WTC11 (cell line): Measurements from ENCODE around the gene ASXL3. TPM values are rescaled to one million over a fixed set of nuclear protein-coding genes. Genes with fewer than 3 reads are reported as not detected.

ENCODE experiments used
- ATAC-seq: fragments of 200-7000 bp; cut with Tn5 transposase; 2 replicates; pipeline ENCODE4 v1.10.0; 2021; ENCODE audit warnings: mild to moderate bottlenecking, moderate library complexity
- CTCF ChIA-PET: fragments of 300-600 bp; sonication (Branson Sonifier 250); formaldehyde crosslinking; loops from one replicate; lab custom pipeline; 2021; ENCODE audit warnings: antibody characterized with exemption; lab: Charles Lee
- POLR2A ChIA-PET: fragments of 350-600 bp; sonication (Branson Sonifier 250); formaldehyde crosslinking; loops from one replicate; lab custom pipeline; 2021; ENCODE audit warnings: antibody characterized with exemption; lab: Charles Lee
- DNase-seq: peaks from one replicate; pipeline ENCODE4 v3.0.0; 2021; ENCODE audit warnings: low spot score
- H3K27ac Mint-ChIP-seq: 2 replicates; pipeline ENCODE4 v1.8.0; 2021; ENCODE audit warnings: mixed read lengths
- H3K27me3 Mint-ChIP-seq: 2 replicates; pipeline ENCODE4 v1.8.0; 2021; ENCODE audit warnings: low read depth, mild to moderate bottlenecking, moderate library complexity, mixed read lengths
- H3K36me3 Mint-ChIP-seq: 2 replicates; pipeline ENCODE4 v1.8.0; 2021; ENCODE audit warnings: mixed read lengths
- H3K4me1 Mint-ChIP-seq: 2 replicates; pipeline ENCODE4 v1.8.0; 2022; ENCODE audit warnings: mixed read lengths
- H3K4me3 Mint-ChIP-seq: 2 replicates; pipeline ENCODE4 v1.8.0; 2021; ENCODE audit warnings: mild to moderate bottlenecking, moderate library complexity, mixed read lengths
- H3K9me3 Mint-ChIP-seq: 2 replicates; pipeline ENCODE4 v1.8.0; 2021; ENCODE audit warnings: mixed read lengths
- CREM ChIP-seq: sonication (generic); formaldehyde crosslinking; IDR thresholded peaks from 2 replicates; pipeline ENCODE4 v1.8.1; 2022; ENCODE audit warnings: mild to moderate bottlenecking, missing genetic modification reagents, moderate library complexity
- ELF4 ChIP-seq: sonication (generic); formaldehyde crosslinking; IDR thresholded peaks from 2 replicates; pipeline ENCODE4 v1.8.1; 2022; ENCODE audit warnings: low read depth, mild to moderate bottlenecking, moderate library complexity, missing genetic modification reagents
- ESRRA ChIP-seq: sonication (generic); formaldehyde crosslinking; IDR thresholded peaks from 2 replicates; pipeline ENCODE4 v1.8.1; 2022; ENCODE audit warnings: mild to moderate bottlenecking, missing genetic modification reagents, borderline replicate concordance
- FOXJ3 ChIP-seq: sonication (generic); formaldehyde crosslinking; IDR thresholded peaks from 2 replicates; pipeline ENCODE4 v1.9.0; 2021; ENCODE audit warnings: missing genetic modification reagents, mild to moderate bottlenecking, borderline replicate concordance
- HMGA2 ChIP-seq: fragments of 250-450 bp; sonication (Bioruptor Pico); IDR thresholded peaks from 2 replicates; pipeline ENCODE4 v1.4.0; 2021; ENCODE audit warnings: mild to moderate bottlenecking, moderate library complexity
- MYBL2 ChIP-seq: sonication (generic); formaldehyde crosslinking; IDR thresholded peaks from 2 replicates; pipeline ENCODE4 v1.8.1; 2023; ENCODE audit warnings: mild to moderate bottlenecking, moderate library complexity, missing genetic modification reagents
- NFE2L1 ChIP-seq: sonication (generic); formaldehyde crosslinking; IDR thresholded peaks from 2 replicates; pipeline ENCODE4 v1.8.1; 2023; ENCODE audit warnings: missing genetic modification reagents
- NR2C2 ChIP-seq: sonication (generic); formaldehyde crosslinking; IDR thresholded peaks from 2 replicates; pipeline ENCODE4 v1.8.0; 2022; ENCODE audit warnings: mild to moderate bottlenecking, missing genetic modification reagents
- PRRX2 ChIP-seq: fragments of 250-450 bp; sonication (Bioruptor Pico); IDR thresholded peaks from 2 replicates; pipeline ENCODE4 v1.8.0; 2021; ENCODE audit warnings: mild to moderate bottlenecking
- RELA ChIP-seq: sonication (generic); formaldehyde crosslinking; IDR thresholded peaks from 2 replicates; pipeline ENCODE4 v1.8.1; 2022; ENCODE audit warnings: missing genetic modification reagents, mild to moderate bottlenecking, borderline replicate concordance
- TP53 ChIP-seq: sonication (generic); formaldehyde crosslinking; IDR thresholded peaks from 2 replicates; pipeline ENCODE4 v1.8.1; 2023; ENCODE audit warnings: mild to moderate bottlenecking, missing genetic modification reagents
- total RNA-seq: library from RNA; stranded (reverse); gene quantifications from 3 replicates; pipeline ENCODE4 v1.2.3, GENCODE V29; 2021
- TF ChIP-seq, protein P1 (sequence below): fragments of 250-450 bp; sonication (Bioruptor Pico); IDR thresholded peaks from 2 replicates; pipeline ENCODE4 v1.9.0; 2021; ENCODE audit warnings: mild to moderate bottlenecking, borderline replicate concordance
- TF ChIP-seq, protein P2 (sequence below): sonication (generic); formaldehyde crosslinking; IDR thresholded peaks from 2 replicates; pipeline ENCODE4 v1.8.0; 2023; ENCODE audit warnings: mild to moderate bottlenecking, missing genetic modification reagents
- TF ChIP-seq, protein P3 (sequence below): sonication (generic); formaldehyde crosslinking; IDR thresholded peaks from 2 replicates; pipeline ENCODE4 v1.8.0; 2022; ENCODE audit warnings: missing genetic modification reagents
- TF ChIP-seq, protein P4 (sequence below): fragments of 250-450 bp; sonication (Bioruptor Pico); IDR thresholded peaks from 2 replicates; pipeline ENCODE4 v1.9.0; 2021; ENCODE audit warnings: moderate library complexity, mild to moderate bottlenecking, inconsistent platforms, borderline replicate concordance
- TF ChIP-seq, protein P5 (sequence below): sonication (generic); formaldehyde crosslinking; IDR thresholded peaks from 2 replicates; pipeline ENCODE4 v1.8.1; 2022; ENCODE audit warnings: low read depth, missing genetic modification reagents, borderline replicate concordance
- TF ChIP-seq, protein P6 (sequence below): sonication (generic); formaldehyde crosslinking; IDR thresholded peaks from 2 replicates; pipeline ENCODE4 v1.8.1; 2023; ENCODE audit warnings: mild to moderate bottlenecking, missing genetic modification reagents, borderline replicate concordance
- TF ChIP-seq, protein P7 (sequence below): sonication (generic); formaldehyde crosslinking; IDR thresholded peaks from 2 replicates; pipeline ENCODE4 v1.8.1; 2022; ENCODE audit warnings: low read depth, mild to moderate bottlenecking, moderate library complexity, missing genetic modification reagents, borderline replicate concordance

ASXL3 gene
- total RNA-seq, 1 experiment from 2014 or later = 0.35 TPM

DNA sequence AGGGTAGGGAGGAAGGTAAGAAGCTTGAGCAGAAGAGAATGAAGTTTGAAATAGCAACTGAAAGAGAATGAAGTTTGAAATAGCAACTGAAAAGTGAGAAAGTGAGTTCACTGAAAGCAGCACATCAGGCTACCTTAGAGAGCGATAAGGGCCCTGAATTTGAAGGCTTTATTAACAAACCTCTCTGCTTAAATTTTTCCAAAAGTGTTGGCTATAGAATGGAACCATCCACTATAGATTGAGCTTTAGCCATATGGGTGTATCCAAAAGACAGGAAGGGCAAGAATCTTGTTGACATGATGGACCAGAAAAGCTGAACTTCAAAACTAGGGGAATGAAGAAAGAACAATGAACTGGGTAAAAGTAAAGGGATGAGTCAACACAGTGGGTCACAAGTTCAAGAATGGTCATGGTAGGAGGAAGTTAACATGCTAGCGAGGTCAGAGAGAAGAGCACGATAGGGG, 122.5 kb downstream of the ASXL3 start (continued):
- TF ChIP-seq, protein P1, sequence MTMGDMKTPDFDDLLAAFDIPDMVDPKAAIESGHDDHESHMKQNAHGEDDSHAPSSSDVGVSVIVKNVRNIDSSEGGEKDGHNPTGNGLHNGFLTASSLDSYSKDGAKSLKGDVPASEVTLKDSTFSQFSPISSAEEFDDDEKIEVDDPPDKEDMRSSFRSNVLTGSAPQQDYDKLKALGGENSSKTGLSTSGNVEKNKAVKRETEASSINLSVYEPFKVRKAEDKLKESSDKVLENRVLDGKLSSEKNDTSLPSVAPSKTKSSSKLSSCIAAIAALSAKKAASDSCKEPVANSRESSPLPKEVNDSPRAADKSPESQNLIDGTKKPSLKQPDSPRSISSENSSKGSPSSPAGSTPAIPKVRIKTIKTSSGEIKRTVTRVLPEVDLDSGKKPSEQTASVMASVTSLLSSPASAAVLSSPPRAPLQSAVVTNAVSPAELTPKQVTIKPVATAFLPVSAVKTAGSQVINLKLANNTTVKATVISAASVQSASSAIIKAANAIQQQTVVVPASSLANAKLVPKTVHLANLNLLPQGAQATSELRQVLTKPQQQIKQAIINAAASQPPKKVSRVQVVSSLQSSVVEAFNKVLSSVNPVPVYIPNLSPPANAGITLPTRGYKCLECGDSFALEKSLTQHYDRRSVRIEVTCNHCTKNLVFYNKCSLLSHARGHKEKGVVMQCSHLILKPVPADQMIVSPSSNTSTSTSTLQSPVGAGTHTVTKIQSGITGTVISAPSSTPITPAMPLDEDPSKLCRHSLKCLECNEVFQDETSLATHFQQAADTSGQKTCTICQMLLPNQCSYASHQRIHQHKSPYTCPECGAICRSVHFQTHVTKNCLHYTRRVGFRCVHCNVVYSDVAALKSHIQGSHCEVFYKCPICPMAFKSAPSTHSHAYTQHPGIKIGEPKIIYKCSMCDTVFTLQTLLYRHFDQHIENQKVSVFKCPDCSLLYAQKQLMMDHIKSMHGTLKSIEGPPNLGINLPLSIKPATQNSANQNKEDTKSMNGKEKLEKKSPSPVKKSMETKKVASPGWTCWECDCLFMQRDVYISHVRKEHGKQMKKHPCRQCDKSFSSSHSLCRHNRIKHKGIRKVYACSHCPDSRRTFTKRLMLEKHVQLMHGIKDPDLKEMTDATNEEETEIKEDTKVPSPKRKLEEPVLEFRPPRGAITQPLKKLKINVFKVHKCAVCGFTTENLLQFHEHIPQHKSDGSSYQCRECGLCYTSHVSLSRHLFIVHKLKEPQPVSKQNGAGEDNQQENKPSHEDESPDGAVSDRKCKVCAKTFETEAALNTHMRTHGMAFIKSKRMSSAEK (CRISPR knock-in tag) = no peak
- TF ChIP-seq MYBL2 (CRISPR knock-in tag) = no peak
- TF ChIP-seq, protein P2, sequence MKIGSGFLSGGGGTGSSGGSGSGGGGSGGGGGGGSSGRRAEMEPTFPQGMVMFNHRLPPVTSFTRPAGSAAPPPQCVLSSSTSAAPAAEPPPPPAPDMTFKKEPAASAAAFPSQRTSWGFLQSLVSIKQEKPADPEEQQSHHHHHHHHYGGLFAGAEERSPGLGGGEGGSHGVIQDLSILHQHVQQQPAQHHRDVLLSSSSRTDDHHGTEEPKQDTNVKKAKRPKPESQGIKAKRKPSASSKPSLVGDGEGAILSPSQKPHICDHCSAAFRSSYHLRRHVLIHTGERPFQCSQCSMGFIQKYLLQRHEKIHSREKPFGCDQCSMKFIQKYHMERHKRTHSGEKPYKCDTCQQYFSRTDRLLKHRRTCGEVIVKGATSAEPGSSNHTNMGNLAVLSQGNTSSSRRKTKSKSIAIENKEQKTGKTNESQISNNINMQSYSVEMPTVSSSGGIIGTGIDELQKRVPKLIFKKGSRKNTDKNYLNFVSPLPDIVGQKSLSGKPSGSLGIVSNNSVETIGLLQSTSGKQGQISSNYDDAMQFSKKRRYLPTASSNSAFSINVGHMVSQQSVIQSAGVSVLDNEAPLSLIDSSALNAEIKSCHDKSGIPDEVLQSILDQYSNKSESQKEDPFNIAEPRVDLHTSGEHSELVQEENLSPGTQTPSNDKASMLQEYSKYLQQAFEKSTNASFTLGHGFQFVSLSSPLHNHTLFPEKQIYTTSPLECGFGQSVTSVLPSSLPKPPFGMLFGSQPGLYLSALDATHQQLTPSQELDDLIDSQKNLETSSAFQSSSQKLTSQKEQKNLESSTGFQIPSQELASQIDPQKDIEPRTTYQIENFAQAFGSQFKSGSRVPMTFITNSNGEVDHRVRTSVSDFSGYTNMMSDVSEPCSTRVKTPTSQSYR (CRISPR knock-in tag) = no peak
- no peak for TF ChIP-seq TP53 (CRISPR knock-in tag)
- TF ChIP-seq ELF4 (CRISPR knock-in tag) = no peak
- TF ChIP-seq HMGA2 (CRISPR knock-in tag) = no peak
- TF ChIP-seq, protein P3, sequence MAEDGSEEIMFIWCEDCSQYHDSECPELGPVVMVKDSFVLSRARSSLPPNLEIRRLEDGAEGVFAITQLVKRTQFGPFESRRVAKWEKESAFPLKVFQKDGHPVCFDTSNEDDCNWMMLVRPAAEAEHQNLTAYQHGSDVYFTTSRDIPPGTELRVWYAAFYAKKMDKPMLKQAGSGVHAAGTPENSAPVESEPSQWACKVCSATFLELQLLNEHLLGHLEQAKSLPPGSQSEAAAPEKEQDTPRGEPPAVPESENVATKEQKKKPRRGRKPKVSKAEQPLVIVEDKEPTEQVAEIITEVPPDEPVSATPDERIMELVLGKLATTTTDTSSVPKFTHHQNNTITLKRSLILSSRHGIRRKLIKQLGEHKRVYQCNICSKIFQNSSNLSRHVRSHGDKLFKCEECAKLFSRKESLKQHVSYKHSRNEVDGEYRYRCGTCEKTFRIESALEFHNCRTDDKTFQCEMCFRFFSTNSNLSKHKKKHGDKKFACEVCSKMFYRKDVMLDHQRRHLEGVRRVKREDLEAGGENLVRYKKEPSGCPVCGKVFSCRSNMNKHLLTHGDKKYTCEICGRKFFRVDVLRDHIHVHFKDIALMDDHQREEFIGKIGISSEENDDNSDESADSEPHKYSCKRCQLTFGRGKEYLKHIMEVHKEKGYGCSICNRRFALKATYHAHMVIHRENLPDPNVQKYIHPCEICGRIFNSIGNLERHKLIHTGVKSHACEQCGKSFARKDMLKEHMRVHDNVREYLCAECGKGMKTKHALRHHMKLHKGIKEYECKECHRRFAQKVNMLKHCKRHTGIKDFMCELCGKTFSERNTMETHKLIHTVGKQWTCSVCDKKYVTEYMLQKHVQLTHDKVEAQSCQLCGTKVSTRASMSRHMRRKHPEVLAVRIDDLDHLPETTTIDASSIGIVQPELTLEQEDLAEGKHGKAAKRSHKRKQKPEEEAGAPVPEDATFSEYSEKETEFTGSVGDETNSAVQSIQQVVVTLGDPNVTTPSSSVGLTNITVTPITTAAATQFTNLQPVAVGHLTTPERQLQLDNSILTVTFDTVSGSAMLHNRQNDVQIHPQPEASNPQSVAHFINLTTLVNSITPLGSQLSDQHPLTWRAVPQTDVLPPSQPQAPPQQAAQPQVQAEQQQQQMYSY (CRISPR knock-in tag) = no peak
- TF ChIP-seq, protein P4, sequence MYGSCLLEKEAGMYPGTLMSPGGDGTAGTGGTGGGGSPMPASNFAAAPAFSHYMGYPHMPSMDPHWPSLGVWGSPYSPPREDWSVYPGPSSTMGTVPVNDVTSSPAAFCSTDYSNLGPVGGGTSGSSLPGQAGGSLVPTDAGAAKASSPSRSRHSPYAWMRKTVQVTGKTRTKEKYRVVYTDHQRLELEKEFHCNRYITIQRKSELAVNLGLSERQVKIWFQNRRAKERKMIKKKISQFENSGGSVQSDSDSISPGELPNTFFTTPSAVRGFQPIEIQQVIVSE (CRISPR knock-in tag) = no peak
- TF ChIP-seq CREM = no peak
- TF ChIP-seq ESRRA (CRISPR knock-in tag) = no peak

DNA sequence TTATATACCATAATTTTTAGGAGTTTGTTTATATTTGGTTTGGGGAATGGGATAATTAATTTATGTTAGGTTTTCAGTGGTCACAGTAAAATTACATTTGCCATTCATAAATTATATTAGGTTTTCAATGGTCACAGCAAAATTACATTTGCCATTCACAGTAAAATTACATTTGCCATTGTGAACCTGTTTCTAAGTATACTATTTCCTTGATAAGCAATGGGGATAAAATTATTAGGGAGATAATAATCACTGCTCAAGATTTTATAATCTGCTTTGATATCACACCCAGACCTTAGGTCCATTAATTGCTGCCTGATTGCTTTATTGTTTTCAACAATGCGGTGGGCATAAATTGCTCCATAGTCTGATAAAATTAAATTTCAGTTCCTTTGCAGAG, 124.6 kb downstream of the ASXL3 start:
- Mint-ChIP-seq H3K4me1 (no peaks in the 10 kb centered on the region), H3K36me3 (no peaks in the 10 kb centered on the region), H3K4me3 (no peak overlapping the region), H3K27ac (no peak overlapping the region), H3K27me3 (no peaks in the 10 kb centered on the region), H3K9me3 (no peaks in the 10 kb centered on the region)
- ATAC-seq = no peak
- DNase-seq = no peak
- ChIA-PET POLR2A (no interaction called here), CTCF (no interaction called here)
- TF ChIP-seq, protein P5, sequence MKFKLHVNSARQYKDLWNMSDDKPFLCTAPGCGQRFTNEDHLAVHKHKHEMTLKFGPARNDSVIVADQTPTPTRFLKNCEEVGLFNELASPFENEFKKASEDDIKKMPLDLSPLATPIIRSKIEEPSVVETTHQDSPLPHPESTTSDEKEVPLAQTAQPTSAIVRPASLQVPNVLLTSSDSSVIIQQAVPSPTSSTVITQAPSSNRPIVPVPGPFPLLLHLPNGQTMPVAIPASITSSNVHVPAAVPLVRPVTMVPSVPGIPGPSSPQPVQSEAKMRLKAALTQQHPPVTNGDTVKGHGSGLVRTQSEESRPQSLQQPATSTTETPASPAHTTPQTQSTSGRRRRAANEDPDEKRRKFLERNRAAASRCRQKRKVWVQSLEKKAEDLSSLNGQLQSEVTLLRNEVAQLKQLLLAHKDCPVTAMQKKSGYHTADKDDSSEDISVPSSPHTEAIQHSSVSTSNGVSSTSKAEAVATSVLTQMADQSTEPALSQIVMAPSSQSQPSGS (CRISPR knock-in tag) = no peak
- TF ChIP-seq RELA (CRISPR knock-in tag) = no peak
- TF ChIP-seq NR2C2 (CRISPR knock-in tag) = no peak
- TF ChIP-seq, protein P6, sequence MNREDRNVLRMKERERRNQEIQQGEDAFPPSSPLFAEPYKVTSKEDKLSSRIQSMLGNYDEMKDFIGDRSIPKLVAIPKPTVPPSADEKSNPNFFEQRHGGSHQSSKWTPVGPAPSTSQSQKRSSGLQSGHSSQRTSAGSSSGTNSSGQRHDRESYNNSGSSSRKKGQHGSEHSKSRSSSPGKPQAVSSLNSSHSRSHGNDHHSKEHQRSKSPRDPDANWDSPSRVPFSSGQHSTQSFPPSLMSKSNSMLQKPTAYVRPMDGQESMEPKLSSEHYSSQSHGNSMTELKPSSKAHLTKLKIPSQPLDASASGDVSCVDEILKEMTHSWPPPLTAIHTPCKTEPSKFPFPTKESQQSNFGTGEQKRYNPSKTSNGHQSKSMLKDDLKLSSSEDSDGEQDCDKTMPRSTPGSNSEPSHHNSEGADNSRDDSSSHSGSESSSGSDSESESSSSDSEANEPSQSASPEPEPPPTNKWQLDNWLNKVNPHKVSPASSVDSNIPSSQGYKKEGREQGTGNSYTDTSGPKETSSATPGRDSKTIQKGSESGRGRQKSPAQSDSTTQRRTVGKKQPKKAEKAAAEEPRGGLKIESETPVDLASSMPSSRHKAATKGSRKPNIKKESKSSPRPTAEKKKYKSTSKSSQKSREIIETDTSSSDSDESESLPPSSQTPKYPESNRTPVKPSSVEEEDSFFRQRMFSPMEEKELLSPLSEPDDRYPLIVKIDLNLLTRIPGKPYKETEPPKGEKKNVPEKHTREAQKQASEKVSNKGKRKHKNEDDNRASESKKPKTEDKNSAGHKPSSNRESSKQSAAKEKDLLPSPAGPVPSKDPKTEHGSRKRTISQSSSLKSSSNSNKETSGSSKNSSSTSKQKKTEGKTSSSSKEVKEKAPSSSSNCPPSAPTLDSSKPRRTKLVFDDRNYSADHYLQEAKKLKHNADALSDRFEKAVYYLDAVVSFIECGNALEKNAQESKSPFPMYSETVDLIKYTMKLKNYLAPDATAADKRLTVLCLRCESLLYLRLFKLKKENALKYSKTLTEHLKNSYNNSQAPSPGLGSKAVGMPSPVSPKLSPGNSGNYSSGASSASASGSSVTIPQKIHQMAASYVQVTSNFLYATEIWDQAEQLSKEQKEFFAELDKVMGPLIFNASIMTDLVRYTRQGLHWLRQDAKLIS = no peak
- TF ChIP-seq MYBL2 (CRISPR knock-in tag) = no peak
- TF ChIP-seq NFE2L1 (CRISPR knock-in tag) = no peak
- TF ChIP-seq, protein P7, sequence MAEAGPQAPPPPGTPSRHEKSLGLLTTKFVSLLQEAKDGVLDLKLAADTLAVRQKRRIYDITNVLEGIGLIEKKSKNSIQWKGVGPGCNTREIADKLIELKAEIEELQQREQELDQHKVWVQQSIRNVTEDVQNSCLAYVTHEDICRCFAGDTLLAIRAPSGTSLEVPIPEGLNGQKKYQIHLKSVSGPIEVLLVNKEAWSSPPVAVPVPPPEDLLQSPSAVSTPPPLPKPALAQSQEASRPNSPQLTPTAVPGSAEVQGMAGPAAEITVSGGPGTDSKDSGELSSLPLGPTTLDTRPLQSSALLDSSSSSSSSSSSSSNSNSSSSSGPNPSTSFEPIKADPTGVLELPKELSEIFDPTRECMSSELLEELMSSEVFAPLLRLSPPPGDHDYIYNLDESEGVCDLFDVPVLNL (CRISPR knock-in tag) = no peak
- TF ChIP-seq FOXJ3 = no peak
- TF ChIP-seq PRRX2 (CRISPR knock-in tag) = no peak
